Measurements from ENCODE around the gene TESK2.

DNA sequence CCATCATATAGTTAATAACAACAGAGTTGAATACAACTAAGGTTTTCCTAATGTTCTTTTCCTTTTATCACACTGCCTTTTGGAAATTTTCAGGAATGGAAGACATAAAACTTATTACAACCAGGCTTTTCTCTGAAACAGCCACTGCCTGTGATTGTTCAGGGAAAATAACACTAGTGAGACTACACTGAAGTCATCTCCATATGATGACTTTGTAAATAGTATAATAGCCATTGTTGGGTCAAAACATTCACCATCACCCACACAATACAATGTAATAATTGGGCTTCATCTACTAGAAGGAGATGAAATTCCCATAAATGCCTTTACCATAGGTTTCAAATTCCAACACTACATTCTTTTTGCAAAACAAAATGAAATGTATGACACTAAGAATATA is 5.0 kb downstream of the TESK2 start:
- TF ChIP-seq, protein P1, sequence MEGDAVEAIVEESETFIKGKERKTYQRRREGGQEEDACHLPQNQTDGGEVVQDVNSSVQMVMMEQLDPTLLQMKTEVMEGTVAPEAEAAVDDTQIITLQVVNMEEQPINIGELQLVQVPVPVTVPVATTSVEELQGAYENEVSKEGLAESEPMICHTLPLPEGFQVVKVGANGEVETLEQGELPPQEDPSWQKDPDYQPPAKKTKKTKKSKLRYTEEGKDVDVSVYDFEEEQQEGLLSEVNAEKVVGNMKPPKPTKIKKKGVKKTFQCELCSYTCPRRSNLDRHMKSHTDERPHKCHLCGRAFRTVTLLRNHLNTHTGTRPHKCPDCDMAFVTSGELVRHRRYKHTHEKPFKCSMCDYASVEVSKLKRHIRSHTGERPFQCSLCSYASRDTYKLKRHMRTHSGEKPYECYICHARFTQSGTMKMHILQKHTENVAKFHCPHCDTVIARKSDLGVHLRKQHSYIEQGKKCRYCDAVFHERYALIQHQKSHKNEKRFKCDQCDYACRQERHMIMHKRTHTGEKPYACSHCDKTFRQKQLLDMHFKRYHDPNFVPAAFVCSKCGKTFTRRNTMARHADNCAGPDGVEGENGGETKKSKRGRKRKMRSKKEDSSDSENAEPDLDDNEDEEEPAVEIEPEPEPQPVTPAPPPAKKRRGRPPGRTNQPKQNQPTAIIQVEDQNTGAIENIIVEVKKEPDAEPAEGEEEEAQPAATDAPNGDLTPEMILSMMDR (IDR thresholded peaks at IDR 0.05) = no peak
- TF ChIP-seq EP300 (IDR thresholded peaks at IDR 0.05) (no peak), POLR2A (IDR thresholded peaks at IDR 0.05) (no peak)
